HEK293 (cell line): ENCODE data around the gene DENND5A.

Source experiments
- CTCF ChIA-PET: fragments of 350-600 bp; formaldehyde crosslinking; extraction: SDS; loops from one replicate; lab custom pipeline; 2021; ENCODE audit warnings: antibody characterized with exemption; lab: Yijun Ruan, JAX
- POLR2A ChIA-PET: fragments of 300-600 bp; formaldehyde crosslinking; extraction: SDS; loops from one replicate; lab custom pipeline; 2020; ENCODE audit warnings: antibody characterized with exemption, inconsistent platforms; lab: Yijun Ruan, JAX
- H3K27ac ChIP-seq: fragments of 200-500 bp; sonication (Bioruptor generic); 2 replicates; pipeline ENCODE4 v1.5.1; 2014; ENCODE audit warnings: low read depth, low read length, control low read depth, inconsistent platforms; ENCODE audit errors: extremely low read depth
- H3K36me3 ChIP-seq, 2 experiments: fragments of 200-500 bp in 1 of 2; sonication (Bioruptor generic) in 1 of 2; 1 replicate in 1 of 2; 2 replicates in 1 of 2; pipeline ENCODE4 v1.5.1; 2014 to 2017; ENCODE audit warnings: inconsistent platforms in 2 of 2, low read length in 2 of 2; ENCODE audit not compliant: control insufficient read depth in 2 of 2, insufficient read depth in 1 of 2
- H3K4me1 ChIP-seq: fragments of 200-500 bp; sonication (Bioruptor generic); 2 replicates; pipeline ENCODE4 v1.5.1; 2014; ENCODE audit warnings: mild to moderate bottlenecking, low read length, inconsistent platforms; ENCODE audit not compliant: control insufficient read depth, insufficient read depth
- H3K4me3 ChIP-seq: 2 replicates; pipeline ENCODE4 v1.5.1; 2011; ENCODE audit warnings: low read depth, mild to moderate bottlenecking, control low read depth, low read length, moderate library complexity
- H3K9me3 ChIP-seq: fragments of 200-500 bp; sonication (Bioruptor generic); 2 replicates; pipeline ENCODE4 v1.5.1; 2014; ENCODE audit warnings: low read depth, low read length, inconsistent platforms; ENCODE audit not compliant: control insufficient read depth, insufficient read depth
- BCL11B ChIP-seq: fragments of 450-650 bp; formaldehyde crosslinking; IDR thresholded peaks from 2 replicates; pipeline ENCODE4 v1.5.1; 2016; ENCODE audit warnings: low read depth, missing biosample characterization, missing genetic modification characterization
- GFI1B ChIP-seq: fragments of 450-650 bp; formaldehyde crosslinking; IDR thresholded peaks from 2 replicates; pipeline ENCODE4 v1.5.1; 2016; ENCODE audit warnings: missing biosample characterization, missing genetic modification characterization
- GLIS1 ChIP-seq: fragments of 450-650 bp; formaldehyde crosslinking; IDR thresholded peaks from 2 replicates; pipeline ENCODE4 v1.5.1; 2016; ENCODE audit warnings: missing biosample characterization, missing genetic modification characterization
- GLIS2 ChIP-seq: fragments of 450-650 bp; formaldehyde crosslinking; IDR thresholded peaks from 2 replicates; pipeline ENCODE4 v1.5.1; 2016; ENCODE audit warnings: missing biosample characterization, missing genetic modification characterization
- KLF16 ChIP-seq: fragments of 450-650 bp; formaldehyde crosslinking; IDR thresholded peaks from 2 replicates; pipeline ENCODE4 v1.5.1; 2017; ENCODE audit warnings: missing biosample characterization, missing genetic modification characterization
- KLF8 ChIP-seq: fragments of 450-650 bp; formaldehyde crosslinking; IDR thresholded peaks from 2 replicates; pipeline ENCODE4 v1.5.1; 2016; ENCODE audit warnings: missing biosample characterization, missing genetic modification characterization
- PRDM1 ChIP-seq: fragments of 450-650 bp; formaldehyde crosslinking; IDR thresholded peaks from 2 replicates; pipeline ENCODE4; 2016; ENCODE audit warnings: missing biosample characterization, missing genetic modification characterization
- SP2 ChIP-seq: fragments of 450-650 bp; formaldehyde crosslinking; IDR thresholded peaks from 2 replicates; pipeline ENCODE4 v1.5.1; 2016; ENCODE audit warnings: missing biosample characterization, missing genetic modification characterization
- ZEB2 ChIP-seq: fragments of 450-650 bp; formaldehyde crosslinking; IDR thresholded peaks from 2 replicates; pipeline ENCODE4 v1.5.1; 2016; ENCODE audit warnings: missing biosample characterization, missing genetic modification characterization
- ZNF146 ChIP-seq: fragments of 450-650 bp; formaldehyde crosslinking; IDR thresholded peaks from 2 replicates; pipeline ENCODE4 v1.5.1; 2016; ENCODE audit warnings: missing biosample characterization, missing genetic modification characterization
- ZNF157 ChIP-seq: fragments of 450-650 bp; formaldehyde crosslinking; IDR thresholded peaks from 2 replicates; pipeline ENCODE4 v1.5.1; 2016; ENCODE audit warnings: missing biosample characterization, missing genetic modification characterization
- ZNF169 ChIP-seq: fragments of 450-650 bp; formaldehyde crosslinking; IDR thresholded peaks from 2 replicates; pipeline ENCODE4 v1.5.1; 2016; ENCODE audit warnings: missing biosample characterization, missing genetic modification characterization
- ZNF2 ChIP-seq: fragments of 450-650 bp; formaldehyde crosslinking; IDR thresholded peaks from 2 replicates; pipeline ENCODE4 v1.5.1; 2016; ENCODE audit warnings: missing biosample characterization, missing genetic modification characterization
- ZNF366 ChIP-seq: fragments of 450-650 bp; formaldehyde crosslinking; conservative IDR thresholded peaks from 2 replicates; pipeline ENCODE4 v1.5.1; 2016; ENCODE audit warnings: missing biosample characterization, missing genetic modification characterization
- ZNF585B ChIP-seq: fragments of 450-650 bp; formaldehyde crosslinking; IDR thresholded peaks from 2 replicates; pipeline ENCODE4 v1.5.1; 2016; ENCODE audit warnings: missing biosample characterization, missing genetic modification characterization
- ZNF658 ChIP-seq: fragments of 450-650 bp; formaldehyde crosslinking; IDR thresholded peaks from 2 replicates; pipeline ENCODE4; 2016; ENCODE audit warnings: missing biosample characterization, missing genetic modification characterization
- ZNF768 ChIP-seq: fragments of 450-650 bp; formaldehyde crosslinking; IDR thresholded peaks from 2 replicates; pipeline ENCODE4 v1.5.1; 2018; ENCODE audit warnings: missing biosample characterization, mild to moderate bottlenecking, missing genetic modification characterization
- ZNF785 ChIP-seq: fragments of 450-650 bp; formaldehyde crosslinking; IDR thresholded peaks from 2 replicates; pipeline ENCODE4 v1.5.1; 2016; ENCODE audit warnings: missing biosample characterization, missing genetic modification characterization
- ZSCAN30 ChIP-seq: fragments of 450-650 bp; IDR thresholded peaks from 2 replicates; pipeline ENCODE4 v1.5.1; 2018; ENCODE audit warnings: missing biosample characterization, mild to moderate bottlenecking, missing genetic modification characterization, moderate library complexity
- TF ChIP-seq, protein P1 (sequence below): fragments of 450-650 bp; IDR thresholded peaks from 2 replicates; pipeline ENCODE4 v1.5.1; 2018; ENCODE audit warnings: missing biosample characterization, mild to moderate bottlenecking, missing genetic modification characterization
- TF ChIP-seq, protein P2 (sequence below): fragments of 450-650 bp; formaldehyde crosslinking; optimal IDR thresholded peaks from 2 replicates; pipeline ENCODE3; 2016; ENCODE audit warnings: missing biosample characterization, mild to moderate bottlenecking, missing genetic modification characterization
- TF ChIP-seq, protein P3 (sequence below): fragments of 450-650 bp; formaldehyde crosslinking; IDR thresholded peaks from 2 replicates; pipeline ENCODE4 v1.5.1; 2016; ENCODE audit warnings: missing biosample characterization, missing genetic modification characterization
- TF ChIP-seq, protein P4 (sequence below): fragments of 450-650 bp; formaldehyde crosslinking; IDR thresholded peaks from 2 replicates; pipeline ENCODE4 v1.5.1; 2016; ENCODE audit warnings: missing biosample characterization, missing genetic modification characterization
- TF ChIP-seq, protein P5 (sequence below): fragments of 450-650 bp; formaldehyde crosslinking; IDR thresholded peaks from 2 replicates; pipeline ENCODE4 v1.5.1; 2017; ENCODE audit warnings: missing biosample characterization, missing genetic modification characterization

The DENND5A gene

DNA sequence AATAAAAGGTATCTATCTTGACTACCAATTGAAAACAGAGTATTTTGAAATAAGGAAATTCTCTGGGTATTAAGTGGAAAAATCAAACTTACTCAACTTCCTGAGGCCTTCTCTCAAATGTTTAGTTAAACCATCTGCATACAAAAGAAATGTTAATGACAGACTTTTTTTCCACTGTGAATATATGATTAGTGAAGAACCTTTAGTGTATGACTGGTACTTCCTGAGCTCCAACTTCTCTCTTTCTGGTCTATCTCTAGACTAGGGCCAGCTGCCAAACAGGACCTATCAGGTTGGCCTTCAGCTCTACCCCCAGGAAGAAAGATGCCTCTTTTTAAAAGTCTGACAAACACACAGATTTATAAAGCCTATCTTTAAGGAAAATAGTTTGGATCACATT is 105.0 kb downstream of the DENND5A start (continued):
- TF ChIP-seq, protein P1, sequence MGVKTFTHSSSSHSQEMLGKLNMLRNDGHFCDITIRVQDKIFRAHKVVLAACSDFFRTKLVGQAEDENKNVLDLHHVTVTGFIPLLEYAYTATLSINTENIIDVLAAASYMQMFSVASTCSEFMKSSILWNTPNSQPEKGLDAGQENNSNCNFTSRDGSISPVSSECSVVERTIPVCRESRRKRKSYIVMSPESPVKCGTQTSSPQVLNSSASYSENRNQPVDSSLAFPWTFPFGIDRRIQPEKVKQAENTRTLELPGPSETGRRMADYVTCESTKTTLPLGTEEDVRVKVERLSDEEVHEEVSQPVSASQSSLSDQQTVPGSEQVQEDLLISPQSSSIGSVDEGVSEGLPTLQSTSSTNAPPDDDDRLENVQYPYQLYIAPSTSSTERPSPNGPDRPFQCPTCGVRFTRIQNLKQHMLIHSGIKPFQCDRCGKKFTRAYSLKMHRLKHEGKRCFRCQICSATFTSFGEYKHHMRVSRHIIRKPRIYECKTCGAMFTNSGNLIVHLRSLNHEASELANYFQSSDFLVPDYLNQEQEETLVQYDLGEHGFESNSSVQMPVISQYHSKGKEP (tag by site-specific recombination): no peak
- TF ChIP-seq ZNF585B (tag by site-specific recombination): no peak
- no peak for TF ChIP-seq ZNF785 (tag by site-specific recombination)
- no peak for TF ChIP-seq ZNF768
- TF ChIP-seq BCL11B (tag by site-specific recombination): no peak
- TF ChIP-seq ZNF658 (tag by site-specific recombination): no peak
- TF ChIP-seq KLF16 (tag by site-specific recombination): no peak
- no peak for TF ChIP-seq GLIS1 (tag by site-specific recombination)
- TF ChIP-seq, protein P2, sequence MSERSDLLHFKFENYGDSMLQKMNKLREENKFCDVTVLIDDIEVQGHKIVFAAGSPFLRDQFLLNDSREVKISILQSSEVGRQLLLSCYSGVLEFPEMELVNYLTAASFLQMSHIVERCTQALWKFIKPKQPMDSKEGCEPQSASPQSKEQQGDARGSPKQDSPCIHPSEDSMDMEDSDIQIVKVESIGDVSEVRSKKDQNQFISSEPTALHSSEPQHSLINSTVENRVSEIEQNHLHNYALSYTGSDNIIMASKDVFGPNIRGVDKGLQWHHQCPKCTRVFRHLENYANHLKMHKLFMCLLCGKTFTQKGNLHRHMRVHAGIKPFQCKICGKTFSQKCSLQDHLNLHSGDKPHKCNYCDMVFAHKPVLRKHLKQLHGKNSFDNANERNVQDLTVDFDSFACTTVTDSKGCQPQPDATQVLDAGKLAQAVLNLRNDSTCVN (tag by site-specific recombination): no peak
- no peak for TF ChIP-seq ZSCAN30 (tag by site-specific recombination)
- no peak for TF ChIP-seq ZNF169

DNA sequence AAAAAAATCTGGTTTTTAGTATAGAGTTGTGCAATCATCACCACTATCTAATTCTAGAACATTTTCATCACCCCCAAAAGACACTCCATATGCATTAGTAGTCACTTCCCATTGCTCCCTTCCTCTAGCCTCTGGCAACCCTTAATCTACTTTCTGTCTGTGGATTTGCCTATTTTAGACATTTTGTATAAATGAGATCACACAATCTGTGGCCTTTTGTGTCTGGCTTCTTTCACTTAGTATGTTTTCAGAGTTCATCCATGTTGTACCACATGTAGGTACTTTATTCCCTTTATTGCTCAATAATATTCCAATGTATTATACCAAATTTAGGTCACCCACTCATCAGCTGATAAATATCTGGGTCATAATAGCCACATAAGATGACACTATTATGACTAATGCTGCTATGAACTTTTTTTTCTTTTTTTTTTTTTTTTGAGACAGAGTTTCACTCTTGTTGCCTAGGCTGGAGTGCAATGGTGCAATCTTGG is 106.2 kb downstream of the DENND5A start:
- TF ChIP-seq PRDM1 (tag by site-specific recombination) (no peak), ZNF157 (no peak), GFI1B (tag by site-specific recombination) (no peak), ZEB2 (tag by site-specific recombination) (no peak), ZNF146 (tag by site-specific recombination) (no peak), GLIS2 (tag by site-specific recombination) (no peak), ZNF2 (tag by site-specific recombination) (no peak), KLF8 (tag by site-specific recombination) (no peak), SP2 (tag by site-specific recombination) (no peak), ZNF366 (tag by site-specific recombination) (no peak)
- TF ChIP-seq, protein P3, sequence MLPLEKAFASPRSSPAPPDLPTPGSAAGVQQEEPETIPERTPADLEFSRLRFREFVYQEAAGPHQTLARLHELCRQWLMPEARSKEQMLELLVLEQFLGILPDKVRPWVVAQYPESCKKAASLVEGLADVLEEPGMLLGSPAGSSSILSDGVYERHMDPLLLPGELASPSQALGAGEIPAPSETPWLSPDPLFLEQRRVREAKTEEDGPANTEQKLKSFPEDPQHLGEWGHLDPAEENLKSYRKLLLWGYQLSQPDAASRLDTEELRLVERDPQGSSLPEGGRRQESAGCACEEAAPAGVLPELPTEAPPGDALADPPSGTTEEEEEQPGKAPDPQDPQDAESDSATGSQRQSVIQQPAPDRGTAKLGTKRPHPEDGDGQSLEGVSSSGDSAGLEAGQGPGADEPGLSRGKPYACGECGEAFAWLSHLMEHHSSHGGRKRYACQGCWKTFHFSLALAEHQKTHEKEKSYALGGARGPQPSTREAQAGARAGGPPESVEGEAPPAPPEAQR (tag by site-specific recombination): no peak
- TF ChIP-seq, protein P4, sequence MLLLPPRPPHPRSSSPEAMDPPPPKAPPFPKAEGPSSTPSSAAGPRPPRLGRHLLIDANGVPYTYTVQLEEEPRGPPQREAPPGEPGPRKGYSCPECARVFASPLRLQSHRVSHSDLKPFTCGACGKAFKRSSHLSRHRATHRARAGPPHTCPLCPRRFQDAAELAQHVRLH (tag by site-specific recombination): no peak
- TF ChIP-seq, protein P5, sequence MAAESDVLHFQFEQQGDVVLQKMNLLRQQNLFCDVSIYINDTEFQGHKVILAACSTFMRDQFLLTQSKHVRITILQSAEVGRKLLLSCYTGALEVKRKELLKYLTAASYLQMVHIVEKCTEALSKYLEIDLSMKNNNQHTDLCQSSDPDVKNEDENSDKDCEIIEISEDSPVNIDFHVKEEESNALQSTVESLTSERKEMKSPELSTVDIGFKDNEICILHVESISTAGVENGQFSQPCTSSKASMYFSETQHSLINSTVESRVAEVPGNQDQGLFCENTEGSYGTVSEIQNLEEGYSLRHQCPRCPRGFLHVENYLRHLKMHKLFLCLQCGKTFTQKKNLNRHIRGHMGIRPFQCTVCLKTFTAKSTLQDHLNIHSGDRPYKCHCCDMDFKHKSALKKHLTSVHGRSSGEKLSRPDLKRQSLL (tag by site-specific recombination): no peak
- no peak overlapping the region for H3K4me3 ChIP-seq
- ChIA-PET POLR2A (no interaction called here), CTCF (no interaction called here)
- no peaks in the 10 kb centered on the region for H3K4me1 ChIP-seq
- peaks cover 0 to 57% of the 10 kb centered on the region in 2 experiments; a peak in 2 of 3 replicates for H3K36me3 ChIP-seq
- no peak overlapping the region for H3K27ac ChIP-seq
- no peaks in the 10 kb centered on the region for H3K9me3 ChIP-seq
